ENCODE measurements around the gene EHD2.

Gene EHD2

GRCh38 chr19:47695533-47696262 is 17.5 kb upstream of the EHD2 start:
- no peak for TF ChIP-seq CTCF (IDR thresholded peaks at IDR 0.05; ENCODE audit: low read depth, low read length)
- DNase-seq (ENCODE audit: low read depth, low spot score): no peak
- in situ Hi-C loops (cut with HindIII; ENCODE audit: low sequenced_read_pairs): no loop called here
- H3K4me3 ChIP-seq (ENCODE audit: low read depth, low read length): no peak overlapping the region

GRCh38 chr19:47696635-47697034 is 16.6 kb upstream of the EHD2 start:
- no peak overlapping the region for H3K4me3 ChIP-seq (ENCODE audit: low read depth, low read length)
- TF ChIP-seq CTCF (IDR thresholded peaks at IDR 0.05; ENCODE audit: low read depth, low read length): no peak
- in situ Hi-C loops (cut with HindIII; ENCODE audit: low sequenced_read_pairs): no loop called here
- DNase-seq (ENCODE audit: low read depth, low spot score): no peak

GRCh38 chr19:47697863-47698609 is 15.2 kb upstream of the EHD2 start:
- H3K4me3 ChIP-seq (ENCODE audit: low read depth, low read length): no peak overlapping the region
- in situ Hi-C loops (cut with HindIII; ENCODE audit: low sequenced_read_pairs): no loop called here
- peak; percentile 84 for DNase-seq (ENCODE audit: low read depth, low spot score)
- TF ChIP-seq CTCF (IDR thresholded peaks at IDR 0.05; ENCODE audit: low read depth, low read length): peak; percentile 99

- DNase-seq (ENCODE audit: low read depth, low spot score): no peak
- in situ Hi-C loops (cut with HindIII; ENCODE audit: low sequenced_read_pairs): no loop called here
- TF ChIP-seq CTCF (IDR thresholded peaks at IDR 0.05; ENCODE audit: low read depth, low read length): no peak
- no peak overlapping the region for H3K4me3 ChIP-seq (ENCODE audit: low read depth, low read length)
These were observed 14.4 kb upstream of the EHD2 start for GRCh38 chr19:47698631-47699359.

- H3K4me3 ChIP-seq (ENCODE audit: low read depth, low read length): no peak overlapping the region
- TF ChIP-seq CTCF (IDR thresholded peaks at IDR 0.05; ENCODE audit: low read depth, low read length): peak; percentile 90
- in situ Hi-C loops (cut with HindIII; ENCODE audit: low sequenced_read_pairs): no loop called here
- no peak for DNase-seq (ENCODE audit: low read depth, low spot score)
These were observed 13.8 kb upstream of the EHD2 start for GRCh38 chr19:47699360-47699917.

- no peak overlapping the region for H3K4me3 ChIP-seq (ENCODE audit: low read depth, low read length)
- no peak for DNase-seq (ENCODE audit: low read depth, low spot score)
- TF ChIP-seq CTCF (IDR thresholded peaks at IDR 0.05; ENCODE audit: low read depth, low read length): no peak
- in situ Hi-C loops (cut with HindIII; ENCODE audit: low sequenced_read_pairs): no loop called here
These were observed 12.1 kb upstream of the EHD2 start for GRCh38 chr19:47700934-47701716.
